ENCODE results near the gene KLHL29.

DNA sequence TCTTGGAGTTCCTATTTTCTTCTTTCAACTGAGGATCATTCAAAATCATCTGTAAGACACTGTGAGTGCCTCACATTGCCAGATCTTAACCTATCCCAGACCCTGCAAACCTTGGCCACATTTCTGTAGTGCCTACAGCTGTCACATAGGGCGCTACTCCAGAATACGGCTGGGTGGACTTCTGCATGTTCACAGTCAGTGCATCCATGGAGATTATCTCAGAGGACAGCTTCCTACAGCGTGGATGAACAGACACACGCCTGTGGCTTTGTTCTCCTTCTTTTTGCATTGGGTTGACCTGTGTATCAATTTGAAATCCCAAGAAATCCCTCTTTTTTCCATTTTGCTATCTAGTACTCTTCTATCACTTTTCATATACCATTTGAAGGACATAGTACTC lies 1.9 kb upstream of the KLHL29 start:
- TF ChIP-seq, protein P1, sequence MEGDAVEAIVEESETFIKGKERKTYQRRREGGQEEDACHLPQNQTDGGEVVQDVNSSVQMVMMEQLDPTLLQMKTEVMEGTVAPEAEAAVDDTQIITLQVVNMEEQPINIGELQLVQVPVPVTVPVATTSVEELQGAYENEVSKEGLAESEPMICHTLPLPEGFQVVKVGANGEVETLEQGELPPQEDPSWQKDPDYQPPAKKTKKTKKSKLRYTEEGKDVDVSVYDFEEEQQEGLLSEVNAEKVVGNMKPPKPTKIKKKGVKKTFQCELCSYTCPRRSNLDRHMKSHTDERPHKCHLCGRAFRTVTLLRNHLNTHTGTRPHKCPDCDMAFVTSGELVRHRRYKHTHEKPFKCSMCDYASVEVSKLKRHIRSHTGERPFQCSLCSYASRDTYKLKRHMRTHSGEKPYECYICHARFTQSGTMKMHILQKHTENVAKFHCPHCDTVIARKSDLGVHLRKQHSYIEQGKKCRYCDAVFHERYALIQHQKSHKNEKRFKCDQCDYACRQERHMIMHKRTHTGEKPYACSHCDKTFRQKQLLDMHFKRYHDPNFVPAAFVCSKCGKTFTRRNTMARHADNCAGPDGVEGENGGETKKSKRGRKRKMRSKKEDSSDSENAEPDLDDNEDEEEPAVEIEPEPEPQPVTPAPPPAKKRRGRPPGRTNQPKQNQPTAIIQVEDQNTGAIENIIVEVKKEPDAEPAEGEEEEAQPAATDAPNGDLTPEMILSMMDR (IDR thresholded peaks at IDR 0.05; ENCODE audit: insufficient read depth, low read depth, low read length) = no peak
- TF ChIP-seq EZH2 (IDR thresholded peaks at IDR 0.05; ENCODE audit: insufficient read depth, low read length) = no peak
